Body of pancreas (tissue), 4 donors: ENCODE measurements around the gene FHAD1.

Experiments used
- POLR2A ChIP-seq, 3 donors: fragments of 450-650 bp; IDR thresholded peaks; one replicate each; pipeline ENCODE4 v1.6.1; 2016; ENCODE audit warnings: antibody characterized with exemption in 3 of 3, mild to moderate bottlenecking in 2 of 3
- TF ChIP-seq, protein P1 (sequence below), 7 experiments: fragments of 450-650 bp in 4 of 7; fragments of 200-600 bp in 3 of 7; sonication (generic) in 3 of 7; IDR thresholded peaks; one replicate each; pipeline ENCODE4 v1.5.1; 2016 to 2019; ENCODE audit warnings: antibody characterized with exemption in 7 of 7

DNA sequence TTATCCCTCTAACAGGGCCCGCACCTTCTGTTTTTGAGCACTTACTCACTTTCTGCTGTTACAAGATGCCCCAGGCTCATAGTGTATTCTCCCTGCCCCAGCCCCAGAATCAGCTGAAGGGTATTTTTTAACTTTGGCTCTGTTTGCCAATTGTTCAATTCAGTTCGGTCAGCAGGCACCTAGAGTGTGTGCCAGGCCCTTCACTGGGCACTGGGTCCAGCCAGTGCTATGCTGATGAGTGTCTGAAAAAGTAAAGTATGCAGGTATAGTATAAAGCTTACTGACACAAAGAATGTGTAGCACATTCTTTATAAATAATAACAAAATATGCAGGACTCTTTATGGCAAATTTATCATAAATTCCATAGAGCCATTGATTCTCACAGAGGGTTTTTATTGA, 35.0 kb downstream of the FHAD1 start:
- TF ChIP-seq POLR2A (IDR thresholded peaks at IDR 0.05): no peak
- TF ChIP-seq, protein P1, sequence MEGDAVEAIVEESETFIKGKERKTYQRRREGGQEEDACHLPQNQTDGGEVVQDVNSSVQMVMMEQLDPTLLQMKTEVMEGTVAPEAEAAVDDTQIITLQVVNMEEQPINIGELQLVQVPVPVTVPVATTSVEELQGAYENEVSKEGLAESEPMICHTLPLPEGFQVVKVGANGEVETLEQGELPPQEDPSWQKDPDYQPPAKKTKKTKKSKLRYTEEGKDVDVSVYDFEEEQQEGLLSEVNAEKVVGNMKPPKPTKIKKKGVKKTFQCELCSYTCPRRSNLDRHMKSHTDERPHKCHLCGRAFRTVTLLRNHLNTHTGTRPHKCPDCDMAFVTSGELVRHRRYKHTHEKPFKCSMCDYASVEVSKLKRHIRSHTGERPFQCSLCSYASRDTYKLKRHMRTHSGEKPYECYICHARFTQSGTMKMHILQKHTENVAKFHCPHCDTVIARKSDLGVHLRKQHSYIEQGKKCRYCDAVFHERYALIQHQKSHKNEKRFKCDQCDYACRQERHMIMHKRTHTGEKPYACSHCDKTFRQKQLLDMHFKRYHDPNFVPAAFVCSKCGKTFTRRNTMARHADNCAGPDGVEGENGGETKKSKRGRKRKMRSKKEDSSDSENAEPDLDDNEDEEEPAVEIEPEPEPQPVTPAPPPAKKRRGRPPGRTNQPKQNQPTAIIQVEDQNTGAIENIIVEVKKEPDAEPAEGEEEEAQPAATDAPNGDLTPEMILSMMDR (IDR thresholded peaks at IDR 0.05): no peak
